Heart right ventricle (tissue), 16 donors: Measurements from ENCODE around the gene LNP1. TPM values are rescaled to one million over a fixed set of nuclear protein-coding genes. Genes with fewer than 3 reads are reported as not detected.

Experiments
- ATAC-seq, 8 donors: fragments of 200-7000 bp; cut with Tn5 transposase; one replicate each; pipeline ENCODE4 v1.9.1; 2020; ENCODE audit warnings: mild to moderate bottlenecking in 8 of 8, moderate library complexity in 8 of 8, moderate number of reproducible peaks in 1 of 8
- DNase-seq, 2 donors: peaks; one replicate each; pipeline ENCODE4 v3.0.0-alpha.2; 2020
- H3K27ac ChIP-seq, 10 donors: fragments of 200-600 bp; sonication (generic) in 2 of 10; one replicate each; pipeline versions ENCODE4 v1.5.0 to v1.8.0; 2020 to 2022; ENCODE audit warnings: mild to moderate bottlenecking in 3 of 10
- H3K27me3 ChIP-seq, 7 donors: fragments of 200-600 bp; one replicate each; pipeline ENCODE4 v1.8.0; 2021 to 2022; ENCODE audit warnings: mild to moderate bottlenecking in 2 of 7
- H3K36me3 ChIP-seq, 9 donors: fragments of 200-600 bp; sonication (generic) in 1 of 9; one replicate each; pipeline versions ENCODE4 v1.5.0 to v1.8.0; 2020 to 2022; ENCODE audit warnings: mild to moderate bottlenecking in 2 of 9
- H3K4me1 ChIP-seq, 9 donors: fragments of 200-600 bp; sonication (generic) in 1 of 9; one replicate each; pipeline versions ENCODE4 v1.5.0 to v1.8.0; 2020 to 2022; ENCODE audit warnings: mild to moderate bottlenecking in 4 of 9
- H3K4me3 ChIP-seq, 10 donors: fragments of 200-600 bp; sonication (generic) in 2 of 10; one replicate each; pipeline versions ENCODE4 v1.5.0 to v1.8.0; 2020 to 2022; ENCODE audit warnings: mild to moderate bottlenecking in 7 of 10, moderate library complexity in 2 of 10
- H3K9me3 ChIP-seq, 11 donors: fragments of 200-600 bp in 10 of 11; sonication (generic) in 2 of 11; one replicate each; pipeline versions ENCODE4 v1.5.0 to v1.8.0; 2013 to 2022; ENCODE audit warnings: mild to moderate bottlenecking in 2 of 11, control low read depth in 1 of 11, moderate library complexity in 1 of 11
- WGBS, 2 donors: extraction: QIAGEN DNeasy Blood & Tissue Kit; methylation state at CpG; one replicate each; pipeline ENCODE4 v1.1.7; 2013; ENCODE audit warnings: inconsistent platforms in 1 of 2; 5-methylcytosine and 5-hydroxymethylcytosine counted together
- intact Hi-C, 10 donors: fragments of 100-400 bp; cut with DNase I; formaldehyde crosslinking; loops; one replicate each; pipeline versions ENCODE4 v1.11.1 to v1.14.2; 2022
- polyA plus RNA-seq, 2 donors: library from polyadenylated mRNA; stranded (reverse); fragments of 200-250 nt; gene quantifications; one replicate each; pipeline ENCODE4 v1.2.3, GENCODE V29; 2013
- total RNA-seq, 10 donors: library from RNA; stranded (reverse); fragmentation: NEBNext Ultra II Directional in 3 of 10; extraction: Animal tissue kit (Norgen Biotek cat#: 25700) in 3 of 10; gene quantifications; one replicate each; pipeline versions ENCODE4 v1.2.1 to v1.2.4, GENCODE V29; 2021 to 2023
- TF ChIP-seq, protein P1 (sequence below), 9 donors: fragments of 200-600 bp; sonication (generic) in 2 of 9; IDR thresholded peaks; one replicate each; pipeline versions ENCODE4 v1.5.0 to v1.8.0; 2021 to 2022; ENCODE audit warnings: antibody characterized with exemption in 9 of 9, mild to moderate bottlenecking in 5 of 9, moderate library complexity in 1 of 9
- donor health status: Arrhythmogenic right ventricular cardiomyopathy.
- donor health status: ischemic (EF 13 %, LVEDD 7.1; RV severe dilation, severe dysfunction).
- donor health status: healthy with polysubstance abuse.
- donor health status: DM: no; HTN: yes; CAD: no.
- donor health status: DM: no; HTN: no; CAD: no.
- donor health status: ischemic (EF 25% LVEDD 6.9; RV normal size, moderate dysfunction).
- donor health status: ischemic (EF 25% LVEDD 5.7; RV mildly dilated, moderate dysfunction).
- donor health status: healthy.
- donor health status: DM: yes; HTN: yes; CAD: no.
- donor health status: Ischemic cardiomyopathy.
- donor health status: ischemic (EF 35%, LVEDD 5.7; RV mildly dilated, moderate dysfunction).
- donor health status: nonischemic (EF 11% LVEDD 7.7; RV severe dilation, severe dysfunction).
- donor health status: DM: yes; HTN: yes; CAD: no.
- donor health status: PGD.
- donor health status: ischemic (EF 29% LVEDD 5.4; RV normal size, mild dysfunction).
- donor health status: nonischemic (EF 23%, LVEDD 6.1; RV moderate dilation, normal function).

The LNP1 gene
- total and polyA plus RNA-seq, 12 donors, result 1.2 to 5.3 (median 3.8) TPM

DNA sequence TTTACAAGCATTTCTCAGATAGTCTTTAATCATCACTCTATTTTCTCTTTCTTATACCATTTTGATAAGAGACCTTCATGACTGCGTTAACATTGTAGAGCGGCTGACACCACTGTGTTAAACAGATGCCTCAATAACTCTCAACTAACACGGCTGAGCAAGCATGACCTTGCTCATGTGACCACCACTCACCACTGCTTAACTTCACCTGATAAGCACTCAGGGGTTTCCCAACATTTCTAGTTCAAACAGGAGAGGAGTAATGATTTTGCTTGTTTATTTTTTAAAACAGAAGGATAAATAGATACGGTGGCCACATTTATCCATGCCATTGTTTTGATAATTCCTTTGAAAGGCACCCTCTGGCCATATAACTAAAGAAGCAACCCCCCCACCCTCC, 53.3 kb downstream of the LNP1 start:
- 46 to 64% methylated on average over 4 of the region's 4 CpGs for WGBS, 2 donors

DNA sequence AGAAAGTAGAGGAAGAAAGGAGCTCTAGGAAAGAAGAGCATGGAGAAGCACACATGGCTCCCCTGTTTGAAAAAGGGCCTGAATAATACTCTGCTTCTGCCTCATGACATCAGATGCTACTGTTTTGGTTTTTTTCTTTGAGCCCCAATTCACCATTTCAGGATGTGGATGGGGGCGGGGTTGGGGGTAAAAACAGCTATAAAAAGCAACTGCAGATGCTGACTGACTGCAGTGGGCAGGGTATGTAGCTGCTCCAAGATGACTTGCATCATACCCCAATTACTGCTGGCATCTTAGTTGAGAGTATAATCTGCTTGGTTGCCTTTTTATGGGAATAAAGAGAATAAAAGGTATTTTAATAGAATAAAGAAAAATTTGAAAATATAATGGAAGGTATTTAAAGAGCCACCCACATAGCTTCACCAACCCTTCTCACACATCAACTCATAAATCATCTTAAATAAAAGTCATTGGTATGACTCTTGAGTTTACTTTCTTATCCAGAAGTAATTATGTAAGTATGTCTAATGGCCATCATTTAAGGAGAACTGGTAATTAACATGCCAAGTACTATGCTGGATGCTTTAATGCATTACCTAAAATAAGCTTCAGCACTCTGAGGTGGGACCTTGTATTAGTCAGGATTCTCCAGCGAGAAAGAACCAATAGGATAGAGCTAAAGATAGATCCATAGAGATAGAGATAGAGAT, 54.7 kb downstream of the LNP1 start:
- ATAC-seq, result no peak
- intact Hi-C loops, result no loop called here
- no peaks in the 10 kb centered on the region for H3K9me3 ChIP-seq
- H3K27ac ChIP-seq, result no peak overlapping the region
- H3K27me3 ChIP-seq, result no peaks in the 10 kb centered on the region
- TF ChIP-seq, protein P1, sequence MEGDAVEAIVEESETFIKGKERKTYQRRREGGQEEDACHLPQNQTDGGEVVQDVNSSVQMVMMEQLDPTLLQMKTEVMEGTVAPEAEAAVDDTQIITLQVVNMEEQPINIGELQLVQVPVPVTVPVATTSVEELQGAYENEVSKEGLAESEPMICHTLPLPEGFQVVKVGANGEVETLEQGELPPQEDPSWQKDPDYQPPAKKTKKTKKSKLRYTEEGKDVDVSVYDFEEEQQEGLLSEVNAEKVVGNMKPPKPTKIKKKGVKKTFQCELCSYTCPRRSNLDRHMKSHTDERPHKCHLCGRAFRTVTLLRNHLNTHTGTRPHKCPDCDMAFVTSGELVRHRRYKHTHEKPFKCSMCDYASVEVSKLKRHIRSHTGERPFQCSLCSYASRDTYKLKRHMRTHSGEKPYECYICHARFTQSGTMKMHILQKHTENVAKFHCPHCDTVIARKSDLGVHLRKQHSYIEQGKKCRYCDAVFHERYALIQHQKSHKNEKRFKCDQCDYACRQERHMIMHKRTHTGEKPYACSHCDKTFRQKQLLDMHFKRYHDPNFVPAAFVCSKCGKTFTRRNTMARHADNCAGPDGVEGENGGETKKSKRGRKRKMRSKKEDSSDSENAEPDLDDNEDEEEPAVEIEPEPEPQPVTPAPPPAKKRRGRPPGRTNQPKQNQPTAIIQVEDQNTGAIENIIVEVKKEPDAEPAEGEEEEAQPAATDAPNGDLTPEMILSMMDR (IDR thresholded peaks at IDR 0.05), result no peak
- 87 to 90% methylated on average over 2 of the region's 2 CpGs for WGBS, 2 donors
- no peak for DNase-seq
- no peaks in the 10 kb centered on the region for H3K4me1 ChIP-seq
- no peak overlapping the region for H3K4me3 ChIP-seq
- peaks cover 0 to 11% (median 0%) of the 10 kb centered on the region in 9 donors for H3K36me3 ChIP-seq

More for the DNA sequence above, 53.3 kb downstream of the LNP1 start:
- ATAC-seq, result no peak
- no peak overlapping the region for H3K4me3 ChIP-seq
- intact Hi-C loops, result loop anchor here in 1 of 10 donors (1.0 kb wide), 1 partner anchor 14 kb away; no protein-coding TSS in a partner anchor
- no peak overlapping the region for H3K27ac ChIP-seq
- H3K36me3 ChIP-seq, result peaks cover 0 to 11% (median 0%) of the 10 kb centered on the region in 9 donors
- no peak for DNase-seq
- H3K4me1 ChIP-seq, result no peaks in the 10 kb centered on the region
- TF ChIP-seq, protein P1 (IDR thresholded peaks at IDR 0.05), result no peak
- no peaks in the 10 kb centered on the region for H3K27me3 ChIP-seq
- no peaks in the 10 kb centered on the region for H3K9me3 ChIP-seq

DNA sequence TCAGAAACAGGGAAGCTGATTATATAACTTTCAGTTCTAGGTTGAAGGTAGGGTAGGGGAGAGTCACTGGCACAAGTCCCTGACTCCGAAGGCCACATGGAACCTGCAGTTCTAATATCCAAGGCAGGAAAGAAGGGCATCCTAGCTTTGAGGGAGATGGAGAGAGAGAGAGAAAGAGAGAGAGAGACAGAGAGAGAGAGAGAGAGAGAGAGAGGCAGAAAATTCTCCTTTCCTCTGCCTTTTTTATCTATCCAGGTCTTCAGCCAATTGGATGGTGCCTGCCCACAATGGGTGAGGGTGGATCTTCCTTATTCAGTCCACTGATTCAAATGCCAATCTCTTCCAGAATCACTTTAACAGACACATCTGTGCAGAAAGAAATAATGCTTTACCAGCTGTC, 55.4 kb downstream of the LNP1 start:
- TF ChIP-seq, protein P1 (IDR thresholded peaks at IDR 0.05), result no peak
- no peaks in the 10 kb centered on the region for H3K9me3 ChIP-seq
- DNase-seq (no peak), ATAC-seq (no peak)
- H3K27me3 ChIP-seq, result no peaks in the 10 kb centered on the region
- intact Hi-C loops, result no loop called here
- H3K27ac ChIP-seq, result no peak overlapping the region
- H3K36me3 ChIP-seq, result peaks cover 0 to 10% (median 0%) of the 10 kb centered on the region in 9 donors
- 100% methylated on average over 1 of the region's 1 CpG for WGBS, 2 donors
- no peaks in the 10 kb centered on the region for H3K4me1 ChIP-seq
- no peak overlapping the region for H3K4me3 ChIP-seq

DNA sequence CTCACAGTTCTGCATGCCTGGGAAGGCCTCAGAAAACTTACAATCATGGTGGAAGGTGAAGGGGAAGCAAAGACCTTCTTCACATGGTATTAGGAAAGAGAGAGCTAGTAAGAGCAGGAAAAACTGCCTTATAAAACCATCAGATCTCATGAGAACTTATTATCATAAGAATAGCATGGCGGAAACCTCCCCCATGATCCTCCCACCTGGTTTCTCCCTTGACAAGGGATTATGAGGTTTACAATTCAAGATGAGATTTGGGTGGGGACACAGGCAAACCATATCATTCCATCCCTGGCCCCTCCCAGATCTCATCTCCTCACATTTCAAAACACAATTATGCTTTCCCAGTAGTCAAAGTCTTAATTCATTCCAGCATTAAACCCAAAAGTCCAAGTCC, 56.5 kb downstream of the LNP1 start:
- no peaks in the 10 kb centered on the region for H3K9me3 ChIP-seq
- H3K36me3 ChIP-seq, result no peaks in the 10 kb centered on the region
- H3K27ac ChIP-seq, result no peak overlapping the region
- no peak for DNase-seq
- 88 to 98% methylated on average over 1 of the region's 1 CpG for WGBS, 2 donors
- no peaks in the 10 kb centered on the region for H3K4me1 ChIP-seq
- TF ChIP-seq, protein P1 (IDR thresholded peaks at IDR 0.05), result no peak
- H3K27me3 ChIP-seq, result no peaks in the 10 kb centered on the region
- intact Hi-C loops, result no loop called here
- no peak for ATAC-seq
- no peak overlapping the region for H3K4me3 ChIP-seq
